Measurements from ENCODE around the gene NOTO.
"Not testable (repeated sequence)": the region's sequence is repeated elsewhere in the genome, so short reads cannot be mapped to it uniquely, and the experiment has no call there.

Gene NOTO

GRCh38 chr2:73174244-73174643 lies 28.1 kb upstream of the NOTO start:
- no peak for DNase-seq (ENCODE audit: insufficient read length, low spot score)
- no peak for TF ChIP-seq SPI1 (IDR thresholded peaks at IDR 0.05; ENCODE audit: low read depth, low read length)
- TF ChIP-seq PAX5 (IDR thresholded peaks at IDR 0.05; ENCODE audit: insufficient read depth, low read length, severe bottlenecking), result no peak
- no peak for TF ChIP-seq POU2F2 (IDR thresholded peaks at IDR 0.05; ENCODE audit: low read depth, low read length)
- no peak for TF ChIP-seq TAF1 (IDR thresholded peaks at IDR 0.05; ENCODE audit: low read depth, low read length)
- no peak for TF ChIP-seq POLR2AphosphoS5 (IDR thresholded peaks at IDR 0.05; ENCODE audit: low read depth, low read length)
- no peak for TF ChIP-seq POLR2A (IDR thresholded peaks at IDR 0.05; ENCODE audit: low read depth, low read length)
- FAIRE-seq, result no peak

- no peak for FAIRE-seq
- no peak for DNase-seq (ENCODE audit: insufficient read length, low spot score)
- no peak for TF ChIP-seq POLR2A (IDR thresholded peaks at IDR 0.05; ENCODE audit: low read depth, low read length)
- TF ChIP-seq TAF1 (IDR thresholded peaks at IDR 0.05; ENCODE audit: low read depth, low read length), result no peak
- no peak for TF ChIP-seq POU2F2 (IDR thresholded peaks at IDR 0.05; ENCODE audit: low read depth, low read length)
- no peak for TF ChIP-seq PAX5 (IDR thresholded peaks at IDR 0.05; ENCODE audit: insufficient read depth, low read length, severe bottlenecking)
- no peak for TF ChIP-seq POLR2AphosphoS5 (IDR thresholded peaks at IDR 0.05; ENCODE audit: low read depth, low read length)
- no peak for TF ChIP-seq SPI1 (IDR thresholded peaks at IDR 0.05; ENCODE audit: low read depth, low read length)
Observed at GRCh38 chr2:73174941-73175662, 27.3 kb upstream of the NOTO start.

GRCh38 chr2:73175663-73176204 lies 26.6 kb upstream of the NOTO start:
- DNase-seq (ENCODE audit: insufficient read length, low spot score) (no peak), FAIRE-seq (no peak)
- TF ChIP-seq POLR2A (IDR thresholded peaks at IDR 0.05; ENCODE audit: low read depth, low read length) (no peak), SPI1 (IDR thresholded peaks at IDR 0.05; ENCODE audit: low read depth, low read length) (no peak), POU2F2 (IDR thresholded peaks at IDR 0.05; ENCODE audit: low read depth, low read length) (no peak), POLR2AphosphoS5 (IDR thresholded peaks at IDR 0.05; ENCODE audit: low read depth, low read length) (no peak), PAX5 (IDR thresholded peaks at IDR 0.05; ENCODE audit: insufficient read depth, low read length, severe bottlenecking) (no peak), TAF1 (IDR thresholded peaks at IDR 0.05; ENCODE audit: low read depth, low read length) (no peak)

GRCh38 chr2:73176205-73176880 lies 26.0 kb upstream of the NOTO start:
- FAIRE-seq, result no peak
- DNase-seq (ENCODE audit: insufficient read length, low spot score), result no peak
- no peak for TF ChIP-seq PAX5 (IDR thresholded peaks at IDR 0.05; ENCODE audit: insufficient read depth, low read length, severe bottlenecking)
- no peak for TF ChIP-seq POU2F2 (IDR thresholded peaks at IDR 0.05; ENCODE audit: low read depth, low read length)
- no peak for TF ChIP-seq SPI1 (IDR thresholded peaks at IDR 0.05; ENCODE audit: low read depth, low read length)
- TF ChIP-seq TAF1 (IDR thresholded peaks at IDR 0.05; ENCODE audit: low read depth, low read length), result no peak
- no peak for TF ChIP-seq POLR2A (IDR thresholded peaks at IDR 0.05; ENCODE audit: low read depth, low read length)
- no peak for TF ChIP-seq POLR2AphosphoS5 (IDR thresholded peaks at IDR 0.05; ENCODE audit: low read depth, low read length)

GRCh38 chr2:73176881-73177644 lies 25.3 kb upstream of the NOTO start:
- FAIRE-seq (peak; percentile 85), DNase-seq (ENCODE audit: insufficient read length, low spot score) (peak; percentile 95)
- no peak for TF ChIP-seq POLR2A (IDR thresholded peaks at IDR 0.05; ENCODE audit: low read depth, low read length)
- TF ChIP-seq POU2F2 (IDR thresholded peaks at IDR 0.05; ENCODE audit: low read depth, low read length), result no peak
- TF ChIP-seq POLR2AphosphoS5 (IDR thresholded peaks at IDR 0.05; ENCODE audit: low read depth, low read length), result no peak
- no peak for TF ChIP-seq TAF1 (IDR thresholded peaks at IDR 0.05; ENCODE audit: low read depth, low read length)
- TF ChIP-seq SPI1 (IDR thresholded peaks at IDR 0.05; ENCODE audit: low read depth, low read length), result no peak

GRCh38 chr2:73177645-73178255 lies 24.6 kb upstream of the NOTO start:
- DNase-seq (ENCODE audit: insufficient read length, low spot score) (no peak), FAIRE-seq (no peak)
- TF ChIP-seq TAF1 (IDR thresholded peaks at IDR 0.05; ENCODE audit: low read depth, low read length) (no peak), PAX5 (IDR thresholded peaks at IDR 0.05; ENCODE audit: insufficient read depth, low read length, severe bottlenecking) (no peak), POU2F2 (IDR thresholded peaks at IDR 0.05; ENCODE audit: low read depth, low read length) (no peak), SPI1 (IDR thresholded peaks at IDR 0.05; ENCODE audit: low read depth, low read length) (no peak), POLR2A (IDR thresholded peaks at IDR 0.05; ENCODE audit: low read depth, low read length) (no peak), POLR2AphosphoS5 (IDR thresholded peaks at IDR 0.05; ENCODE audit: low read depth, low read length) (no peak)

- FAIRE-seq, result no peak
- DNase-seq (ENCODE audit: insufficient read length, low spot score), result no peak
- no peak for TF ChIP-seq PAX5 (IDR thresholded peaks at IDR 0.05; ENCODE audit: insufficient read depth, low read length, severe bottlenecking)
Observed at GRCh38 chr2:73185965-73186364, 16.4 kb upstream of the NOTO start.

GRCh38 chr2:73187549-73187948 lies 14.8 kb upstream of the NOTO start:
- no peak for FAIRE-seq
- no peak for TF ChIP-seq POU2F2 (IDR thresholded peaks at IDR 0.05; ENCODE audit: low read depth, low read length)
- peak; percentile 60 for TF ChIP-seq SPI1 (IDR thresholded peaks at IDR 0.05; ENCODE audit: low read depth, low read length)
- DNase-seq (ENCODE audit: insufficient read length, low spot score), result no peak

GRCh38 chr2:73197579-73197978 lies 4.8 kb upstream of the NOTO start:
- no peak for DNase-seq (ENCODE audit: insufficient read length, low spot score)
- no peak for FAIRE-seq
- TF ChIP-seq TAF1 (IDR thresholded peaks at IDR 0.05; ENCODE audit: low read depth, low read length) (no peak), SPI1 (IDR thresholded peaks at IDR 0.05; ENCODE audit: low read depth, low read length) (no peak), POU2F2 (IDR thresholded peaks at IDR 0.05; ENCODE audit: low read depth, low read length) (no peak), POLR2AphosphoS5 (IDR thresholded peaks at IDR 0.05; ENCODE audit: low read depth, low read length) (no peak), POLR2A (IDR thresholded peaks at IDR 0.05; ENCODE audit: low read depth, low read length) (no peak), PAX5 (IDR thresholded peaks at IDR 0.05; ENCODE audit: insufficient read depth, low read length, severe bottlenecking) (no peak)

GRCh38 chr2:73200281-73200680 lies 2.1 kb upstream of the NOTO start:
- not testable (repeated sequence) for FAIRE-seq; DNase-seq (ENCODE audit: insufficient read length, low spot score)

Measured in GM12891 (cell line).